ENCODE data around the gene WNT3.

- TF ChIP-seq ZC3H11A (IDR thresholded peaks at IDR 0.05) (no peak), RFX5 (IDR thresholded peaks at IDR 0.05) (no peak), POLR2A (IDR thresholded peaks at IDR 0.05; ENCODE audit: low read length) (no peak), CTCF (IDR thresholded peaks at IDR 0.05) (no peak), EHMT2 (IDR thresholded peaks at IDR 0.05; ENCODE audit: low read depth) (no peak), EP300 (IDR thresholded peaks at IDR 0.05) (no peak), RARB (CRISPR knock-in tag; IDR thresholded peaks at IDR 0.05) (no peak), USF2 (IDR thresholded peaks at IDR 0.05) (no peak), POLR2AphosphoS2 (conservative IDR thresholded peaks at IDR 0.05; ENCODE audit: low read length) (no peak)
Observed at GRCh38 chr17:46866747-46867146, 48.3 kb upstream of the WNT3 start.

Measured in A549 (cell line).